MM.1S (cell line): ENCODE measurements around the gene SLC24A3.

Source experiments
- CTCF ChIP-seq: fragments of 300-600 bp; sonication (generic); IDR thresholded peaks from 2 replicates; pipeline ENCODE4 v1.5.1; 2016; ENCODE audit warnings: antibody characterized with exemption, low read length, mixed read lengths
- EZH2 ChIP-seq: fragments of 300-600 bp; sonication (generic); optimal IDR thresholded peaks from 2 replicates; pipeline ENCODE3; 2017; ENCODE audit warnings: low read depth, mild to moderate bottlenecking, antibody characterized with exemption, low read length, mixed read lengths

- TF ChIP-seq CTCF = no peak
- TF ChIP-seq EZH2 = no peak
Observed at GRCh38 chr20:19292254-19292653, 79.8 kb downstream of the SLC24A3 start.
